Measurements from ENCODE around the gene VDAC1. TPM values are rescaled to one million over a fixed set of nuclear protein-coding genes. Genes with fewer than 3 reads are reported as not detected.

VDAC1 gene
- total and polyA plus RNA-seq, 2 of the 8 experiments (the other 6 are each of a cell fraction or from before 2014, with no cell fraction given): 111 to 301 TPM

DNA sequence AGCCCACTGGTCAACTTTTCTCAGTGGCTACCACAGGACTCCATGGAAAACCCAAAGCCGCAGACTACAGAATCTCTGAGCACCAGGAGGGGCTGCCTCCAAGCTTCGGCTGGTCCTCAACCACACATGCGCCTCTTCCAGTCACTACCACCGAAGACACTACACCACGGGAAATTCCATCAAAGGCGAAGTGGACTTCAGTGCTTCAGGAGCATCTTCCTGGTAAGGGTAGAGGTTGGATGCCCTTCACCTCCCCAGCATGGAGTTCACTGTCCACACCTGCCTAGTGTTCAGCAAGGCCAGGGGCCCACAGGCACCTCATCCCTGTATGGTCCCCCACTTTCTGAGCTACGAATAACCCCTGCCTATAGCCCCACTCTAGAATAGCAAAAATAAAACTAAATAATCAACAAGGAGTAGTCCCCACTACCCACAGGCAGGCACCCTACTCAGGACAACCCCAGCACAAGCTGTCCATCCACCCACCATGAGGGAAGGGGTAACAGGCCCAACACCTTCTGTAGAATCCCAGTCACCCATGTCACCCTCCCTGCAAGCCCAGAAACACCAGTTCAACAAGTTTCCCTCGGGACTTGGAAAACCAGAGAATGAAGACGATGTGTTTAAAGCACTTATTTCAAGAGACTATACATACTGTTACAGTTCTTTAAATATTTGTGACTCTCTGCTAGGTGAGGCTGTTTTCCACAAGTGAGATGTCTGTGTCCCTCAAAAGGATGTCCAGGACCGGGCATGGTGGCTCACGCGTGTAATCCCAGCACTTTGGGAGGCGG is 2.6 kb downstream of the VDAC1 start:
- Histone ChIP-seq H3K9ac (replicated peaks in 1 of 4; ENCODE audit: extremely low read depth in 1 of 4, low read depth in 3 of 4, low read length in 3 of 4) (no peak overlapping the region), H3K14ac (ENCODE audit: insufficient read length) (no peak overlapping the region), H2BK120ac (replicated peaks; ENCODE audit: low read depth, low read length) (no peak overlapping the region), H3K9me3 (ENCODE audit: insufficient read depth in 2 of 2, low read depth in 1 of 2, low read length in 1 of 2) (no peaks in the 10 kb centered on the region), H3K18ac (ENCODE audit: extremely low read depth, low read length) (no peak overlapping the region), H3K4me1 (replicated peaks in 1 of 4; ENCODE audit: control insufficient read depth in 3 of 4, insufficient read depth in 4 of 4, low read length in 3 of 4) (peaks cover 3 to 20% (median 12%) of the 10 kb centered on the region in 4 experiments), H4K20me1 (replicated peaks in 1 of 2; ENCODE audit: control insufficient read depth in 1 of 2, insufficient read depth in 2 of 2, low read length in 2 of 2) (peaks cover 28 to 39% of the 10 kb centered on the region in 2 experiments), H4K5ac (ENCODE audit: insufficient read length, low read depth, low read length) (no peak overlapping the region), H3K36me3 (ENCODE audit: control insufficient read depth in 2 of 4, insufficient read depth in 4 of 4, low read length in 3 of 4) (no peaks in the 10 kb centered on the region; a peak in 1 of 8 replicates), H3K23me2 (ENCODE audit: low read depth, low read length) (peaks cover 16% of the 10 kb centered on the region), H2BK15ac (ENCODE audit: low read length) (no peak overlapping the region), H3K27me3 (replicated peaks in 1 of 4; ENCODE audit: control insufficient read depth in 3 of 4, extremely low read depth in 1 of 4, insufficient read depth in 3 of 4, low read length in 3 of 4) (no peaks in the 10 kb centered on the region), H2BK20ac (ENCODE audit: low read length) (no peak overlapping the region), H3K4me2 (ENCODE audit: insufficient read depth in 1 of 2, low read depth in 2 of 2, low read length in 2 of 2) (peak overlapping the region; percentile 9 to 91; a peak in 2 of 4 replicates), H3K79me2 (ENCODE audit: control insufficient read depth in 1 of 2, insufficient read depth in 2 of 2, low read length in 2 of 2) (peaks cover 45 to 70% of the 10 kb centered on the region in 2 experiments), H3K79me1 (ENCODE audit: low read depth, low read length) (peaks cover 6% of the 10 kb centered on the region; the same call in 1 of the 2 replicates), H3K56ac (replicated peaks; ENCODE audit: insufficient read length, low read depth, low read length) (no peak overlapping the region), H2BK12ac (ENCODE audit: low read depth, low read length) (no peak overlapping the region), H3K4me3 (ENCODE audit: extremely low read depth in 1 of 4, insufficient read depth in 2 of 4, low read depth in 3 of 4, low read length in 4 of 4) (no peak overlapping the region), H4K8ac (ENCODE audit: extremely low read depth, insufficient read depth, low read length) (no peak overlapping the region), H3K4ac (replicated peaks; ENCODE audit: insufficient read length, low read depth, low read length) (no peak overlapping the region), H4K91ac (replicated peaks; ENCODE audit: insufficient read length, low read length) (no peak overlapping the region), H2AFZ (ENCODE audit: low read length) (no peak overlapping the region), H3K23ac (ENCODE audit: insufficient read length) (no peak overlapping the region), H3K27ac (ENCODE audit: low read depth, low read length) (no peak overlapping the region), H2BK5ac (ENCODE audit: low read depth, low read length) (no peak overlapping the region), H2AK5ac (ENCODE audit: low read depth, low read length) (no peak overlapping the region)
- no peak for FAIRE-seq
- no peak for DNase-seq (ENCODE audit: low read depth in 1 of 2, low spot score in 2 of 2)
- WGBS, 2 experiments (ENCODE audit: extremely low coverage in 1 of 2, insufficient coverage in 1 of 2, insufficient read length in 1 of 2, insufficient replicate concordance in 2 of 2, low coverage in 1 of 2, low lambda C conversion rate in 2 of 2, missing lambda C conversion rate in 1 of 2): 96% methylated on average over 13 of the region's 13 CpGs; no CpG with 5 or more reads in 1 of the 2 experiments
- CTCF ChIA-PET (ENCODE audit: partially characterized antibody): interaction anchor here (1.3 kb wide), 1 partner anchor 37 kb away, joined by 4 read pairs; no protein-coding TSS in a partner anchor
- POLR2A ChIA-PET (ENCODE audit: partially characterized antibody): interaction anchor here (1.0 kb wide), 1 partner anchor 9 kb away, joined by 3 read pairs; no protein-coding TSS in a partner anchor
- TF ChIP-seq EZH2 (IDR thresholded peaks at IDR 0.05; ENCODE audit: low read depth, low read length, severe bottlenecking) (no peak), KDM4A (IDR thresholded peaks at IDR 0.05; ENCODE audit: low read depth, low read length, severe bottlenecking) (no peak), CHD1 (IDR thresholded peaks at IDR 0.05; ENCODE audit: low read depth, low read length) (no peak), YY1 (IDR thresholded peaks at IDR 0.05; ENCODE audit: low read depth, low read length) (no peak), SIRT6 (IDR thresholded peaks at IDR 0.05; ENCODE audit: low read length) (no peak), RAD21 (IDR thresholded peaks at IDR 0.05 in 1 of 2, conservative IDR thresholded peaks at IDR 0.05 in 1 of 2; ENCODE audit: low read depth in 2 of 2, low read length in 2 of 2) (no peak), CBX5 (IDR thresholded peaks at IDR 0.05; ENCODE audit: low read depth, low read length) (no peak), POLR2A (IDR thresholded peaks at IDR 0.05; ENCODE audit: control extremely low read depth in 1 of 2, low read depth in 2 of 2, low read length in 2 of 2) (no peak), BRCA1 (IDR thresholded peaks at IDR 0.05; ENCODE audit: low read depth, low read length) (no peak), TBP (IDR thresholded peaks at IDR 0.05; ENCODE audit: low read depth, low read length) (no peak), JUND (IDR thresholded peaks at IDR 0.05; ENCODE audit: low read length) (no peak)
- TF ChIP-seq, protein P1, sequence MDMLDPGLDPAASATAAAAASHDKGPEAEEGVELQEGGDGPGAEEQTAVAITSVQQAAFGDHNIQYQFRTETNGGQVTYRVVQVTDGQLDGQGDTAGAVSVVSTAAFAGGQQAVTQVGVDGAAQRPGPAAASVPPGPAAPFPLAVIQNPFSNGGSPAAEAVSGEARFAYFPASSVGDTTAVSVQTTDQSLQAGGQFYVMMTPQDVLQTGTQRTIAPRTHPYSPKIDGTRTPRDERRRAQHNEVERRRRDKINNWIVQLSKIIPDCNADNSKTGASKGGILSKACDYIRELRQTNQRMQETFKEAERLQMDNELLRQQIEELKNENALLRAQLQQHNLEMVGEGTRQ (IDR thresholded peaks at IDR 0.05; ENCODE audit: low read length): no peak

All from H1 (cell line).